ENCODE measurements around the gene GZMM. TPM values are rescaled to one million over a fixed set of nuclear protein-coding genes. Genes with fewer than 3 reads are reported as not detected.

GZMM gene
- total RNA-seq, 2 experiments from 2014 or later: 46.9 to 76.3 TPM

Other genes with a start within 250 kb of the GZMM start
- gene MIER2, start 199.3 kb upstream of the GZMM start, total RNA-seq: 10 to 100 TPM; 21.6 to 23.8 TPM
- not detected for gene C2CD4C, start 134.9 kb upstream of the GZMM start, total RNA-seq
- gene SHC2, start 83.0 kb upstream of the GZMM start, total RNA-seq: not detected
- gene MADCAM1, start 47.6 kb upstream of the GZMM start, total RNA-seq: under 1 TPM; 0.16 to 0.44 TPM
- 10 to 100 TPM; 19.4 to 21.6 TPM for gene TPGS1, start 36.6 kb upstream of the GZMM start, total RNA-seq
- 10 to 100 TPM; 58.3 to 58.9 TPM for gene CDC34, start 12.3 kb upstream of the GZMM start, total RNA-seq
- gene BSG, start 28.5 kb downstream of the GZMM start, total RNA-seq: 100 to 1,000 TPM; 206 to 225 TPM
- under 1 TPM; 0.67 to 0.75 TPM for gene HCN2, start 45.8 kb downstream of the GZMM start, total RNA-seq
- gene POLRMT, start 89.5 kb downstream of the GZMM start, total RNA-seq: 10 to 100 TPM; 65.0 to 68.1 TPM
- not detected for gene FGF22, start 95.8 kb downstream of the GZMM start, total RNA-seq
- 10 to 100 TPM; 76.9 to 83.0 TPM for gene RNF126, start 119.2 kb downstream of the GZMM start, total RNA-seq
- gene FSTL3, start 132.3 kb downstream of the GZMM start, total RNA-seq: 1 to 10 TPM; 2.2 to 3.1 TPM
- under 1 TPM in 1 of 2 experiments, not detected in 1; 0.59 TPM for gene PRSS57, start 151.4 kb downstream of the GZMM start, total RNA-seq
- not detected for gene PALM, start 164.9 kb downstream of the GZMM start, total RNA-seq
- not detected for gene MISP, start 207.1 kb downstream of the GZMM start, total RNA-seq

Data from activated CD8-positive, alpha-beta memory T cell treated with anti-CD3 and anti-CD28 coated beads, Interleukin-2, amount 10 ng/mL, durations not matched to agents 7 days and 5 days (primary cell).